HG03460 (cell line): ENCODE results near the gene GRK5.
A peak's percentile ranks its signal among the peaks of the same experiment; 100 is the strongest.

Source experiments
- ATAC-seq: cut with Tn5 transposase; IDR thresholded peaks from one replicate; pipeline ENCODE4 v1.9.1; 2021; ENCODE audit not compliant: unreplicated experiment

Gene GRK5

GRCh38 chr10:119197921-119198320 lies 9.4 kb upstream of the GRK5 start:
- no peak for ATAC-seq

- ATAC-seq: no peak
These were observed 8.9 kb upstream of the GRK5 start for GRCh38 chr10:119198438-119198837.

- ATAC-seq: no peak
These were observed 8.0 kb upstream of the GRK5 start for GRCh38 chr10:119199231-119199992.

GRCh38 chr10:119201233-119201632 lies 6.1 kb upstream of the GRK5 start:
- no peak for ATAC-seq

- no peak for ATAC-seq
These were observed 4.4 kb upstream of the GRK5 start for GRCh38 chr10:119203006-119203405.

GRCh38 chr10:119205894-119206602 lies 1.3 kb upstream of the GRK5 start:
- ATAC-seq: peak; percentile 34

GRCh38 chr10:119206603-119207365 lies 587 bp upstream of the GRK5 start:
- ATAC-seq: peak; percentile 48

- peak; percentile 4 for ATAC-seq
These were observed 562 bp downstream of the GRK5 start for GRCh38 chr10:119207713-119208552.

- no peak for ATAC-seq
These were observed 1.2 kb downstream of the GRK5 start for GRCh38 chr10:119208553-119208940.

GRCh38 chr10:119209035-119209735 lies 1.8 kb downstream of the GRK5 start:
- no peak for ATAC-seq

GRCh38 chr10:119209736-119210355 lies 2.5 kb downstream of the GRK5 start:
- ATAC-seq: no peak

GRCh38 chr10:119210633-119211032 lies 3.3 kb downstream of the GRK5 start:
- no peak for ATAC-seq

- ATAC-seq: no peak
These were observed 3.8 kb downstream of the GRK5 start for GRCh38 chr10:119211176-119211575.

- ATAC-seq: no peak
These were observed 4.5 kb downstream of the GRK5 start for GRCh38 chr10:119211625-119212441.

GRCh38 chr10:119215371-119215770 lies 8.0 kb downstream of the GRK5 start:
- ATAC-seq: no peak

GRCh38 chr10:119216127-119216526 lies 8.8 kb downstream of the GRK5 start:
- ATAC-seq: no peak

- no peak for ATAC-seq
These were observed 10.0 kb downstream of the GRK5 start for GRCh38 chr10:119217401-119217800.

- ATAC-seq: no peak
These were observed 10.7 kb downstream of the GRK5 start for GRCh38 chr10:119217991-119218490.

- no peak for ATAC-seq
These were observed 12.5 kb downstream of the GRK5 start for GRCh38 chr10:119219871-119220270.
